Measurements from ENCODE around the gene SHROOM1. TPM values are rescaled to one million over a fixed set of nuclear protein-coding genes. Genes with fewer than 3 reads are reported as not detected.

The SHROOM1 gene
- total RNA-seq, 2 experiments from 2014 or later = 2.0 to 2.1 TPM

- no peak for DNase-seq
- Mint-ChIP-seq H3K27me3 (peaks cover 27% of the 10 kb centered on the region), H3K4me3 (no peak overlapping the region), H3K36me3 (ENCODE audit: low read depth) (no peaks in the 10 kb centered on the region), H3K9me3 (no peaks in the 10 kb centered on the region), H3K4me1 (ENCODE audit: low read depth) (peaks cover 6% of the 10 kb centered on the region), H3K27ac (no peak overlapping the region)
- ChIA-PET POLR2A (no interaction called here), CTCF (interaction anchor here (1.2 kb wide), 1 partner anchor 8 kb away, joined by 3 read pairs; no protein-coding TSS in a partner anchor)
- ATAC-seq = no peak
- TF ChIP-seq, protein P1, sequence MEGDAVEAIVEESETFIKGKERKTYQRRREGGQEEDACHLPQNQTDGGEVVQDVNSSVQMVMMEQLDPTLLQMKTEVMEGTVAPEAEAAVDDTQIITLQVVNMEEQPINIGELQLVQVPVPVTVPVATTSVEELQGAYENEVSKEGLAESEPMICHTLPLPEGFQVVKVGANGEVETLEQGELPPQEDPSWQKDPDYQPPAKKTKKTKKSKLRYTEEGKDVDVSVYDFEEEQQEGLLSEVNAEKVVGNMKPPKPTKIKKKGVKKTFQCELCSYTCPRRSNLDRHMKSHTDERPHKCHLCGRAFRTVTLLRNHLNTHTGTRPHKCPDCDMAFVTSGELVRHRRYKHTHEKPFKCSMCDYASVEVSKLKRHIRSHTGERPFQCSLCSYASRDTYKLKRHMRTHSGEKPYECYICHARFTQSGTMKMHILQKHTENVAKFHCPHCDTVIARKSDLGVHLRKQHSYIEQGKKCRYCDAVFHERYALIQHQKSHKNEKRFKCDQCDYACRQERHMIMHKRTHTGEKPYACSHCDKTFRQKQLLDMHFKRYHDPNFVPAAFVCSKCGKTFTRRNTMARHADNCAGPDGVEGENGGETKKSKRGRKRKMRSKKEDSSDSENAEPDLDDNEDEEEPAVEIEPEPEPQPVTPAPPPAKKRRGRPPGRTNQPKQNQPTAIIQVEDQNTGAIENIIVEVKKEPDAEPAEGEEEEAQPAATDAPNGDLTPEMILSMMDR (IDR thresholded peaks at IDR 0.05) = no peak
- intact Hi-C loops (cut with micrococcal nuclease) = no loop called here
Observed at GRCh38 chr5:132782101-132782500, 48.3 kb downstream of the SHROOM1 start.

DNA sequence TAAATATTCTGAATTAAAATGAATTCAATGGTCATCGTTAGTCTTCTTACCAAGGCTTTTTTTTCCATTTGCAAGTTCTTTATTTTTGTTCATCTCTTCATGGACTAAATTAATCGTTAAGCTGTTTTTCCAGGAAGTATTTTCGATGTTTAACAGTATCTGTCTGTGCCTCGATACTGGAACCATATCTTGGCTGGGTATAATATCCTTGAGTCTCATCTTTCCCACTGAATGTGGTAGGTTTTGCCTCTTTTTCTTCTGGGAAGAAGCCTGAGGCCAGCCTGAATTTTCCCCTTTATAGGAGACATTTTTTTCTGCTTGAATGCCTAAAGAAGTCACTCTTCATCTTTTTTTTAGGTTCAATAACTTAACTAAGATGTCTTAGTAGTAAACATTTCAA is 49.4 kb downstream of the SHROOM1 start:
- no peak for DNase-seq
- no peak for ATAC-seq
- TF ChIP-seq, protein P1 (IDR thresholded peaks at IDR 0.05) = no peak
- Mint-ChIP-seq H3K4me1 (ENCODE audit: low read depth) (peaks cover 8% of the 10 kb centered on the region), H3K4me3 (no peak overlapping the region), H3K27ac (no peak overlapping the region), H3K36me3 (ENCODE audit: low read depth) (no peaks in the 10 kb centered on the region), H3K27me3 (peaks cover 27% of the 10 kb centered on the region), H3K9me3 (no peaks in the 10 kb centered on the region)
- POLR2A ChIA-PET = no interaction called here
- CTCF ChIA-PET = interaction anchor here (1.2 kb wide), 1 partner anchor 9 kb away, joined by 3 read pairs; no protein-coding TSS in a partner anchor
- intact Hi-C loops (cut with micrococcal nuclease) = no loop called here

- no peak overlapping the region for H3K4me3 Mint-ChIP-seq
- H3K27ac Mint-ChIP-seq = no peak overlapping the region
- TF ChIP-seq, protein P1 (IDR thresholded peaks at IDR 0.05) = no peak
- peaks cover 8% of the 10 kb centered on the region for H3K4me1 Mint-ChIP-seq (ENCODE audit: low read depth)
- intact Hi-C loops (cut with micrococcal nuclease) = no loop called here
- no peaks in the 10 kb centered on the region for H3K9me3 Mint-ChIP-seq
- CTCF ChIA-PET = interaction anchor here (1.2 kb wide), 1 partner anchor 9 kb away, joined by 3 read pairs; no protein-coding TSS in a partner anchor
- H3K36me3 Mint-ChIP-seq (ENCODE audit: low read depth) = no peaks in the 10 kb centered on the region
- POLR2A ChIA-PET = no interaction called here
- ATAC-seq (no peak), DNase-seq (no peak)
- H3K27me3 Mint-ChIP-seq = peaks cover 27% of the 10 kb centered on the region
Observed at GRCh38 chr5:132780577-132780976, 49.9 kb downstream of the SHROOM1 start.

DNA sequence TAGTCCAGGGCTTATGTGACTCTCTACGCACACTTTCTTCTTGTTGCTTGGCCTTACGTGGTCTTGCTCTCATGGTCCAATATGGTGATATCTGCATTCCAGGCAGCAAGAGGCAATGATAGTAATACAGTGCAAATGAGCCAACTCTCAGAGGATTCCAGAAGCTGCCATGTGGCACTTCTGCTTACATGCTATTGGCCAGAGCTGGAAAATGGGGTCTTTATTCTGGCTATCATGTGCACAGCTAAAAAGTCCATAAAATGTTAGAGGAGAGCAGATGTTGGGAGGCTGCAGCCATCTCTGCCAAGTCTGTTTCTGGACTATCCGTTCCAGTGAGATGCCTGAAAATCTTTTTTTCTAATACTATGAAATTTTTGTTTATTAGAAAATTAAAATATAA is 50.5 kb downstream of the SHROOM1 start:
- Mint-ChIP-seq H3K9me3 (no peaks in the 10 kb centered on the region), H3K27me3 (peaks cover 25% of the 10 kb centered on the region), H3K4me1 (ENCODE audit: low read depth) (peaks cover 8% of the 10 kb centered on the region), H3K4me3 (no peak overlapping the region), H3K36me3 (ENCODE audit: low read depth) (no peaks in the 10 kb centered on the region), H3K27ac (no peak overlapping the region)
- no peak for DNase-seq
- ChIA-PET CTCF (interaction anchor here (2.9 kb wide), 1 partner anchor 40 kb away, joined by 12 read pairs; no protein-coding TSS in a partner anchor), POLR2A (no interaction called here)
- ATAC-seq = no peak
- TF ChIP-seq, protein P1 (IDR thresholded peaks at IDR 0.05) = no peak
- intact Hi-C loops (cut with micrococcal nuclease) = no loop called here

GRCh38 chr5:132778856-132779255 is 51.6 kb downstream of the SHROOM1 start:
- no peak overlapping the region for H3K4me3 Mint-ChIP-seq
- H3K9me3 Mint-ChIP-seq = no peaks in the 10 kb centered on the region
- no peak for ATAC-seq
- intact Hi-C loops (cut with micrococcal nuclease) = no loop called here
- no peak for DNase-seq
- peaks cover 24% of the 10 kb centered on the region for H3K27me3 Mint-ChIP-seq
- TF ChIP-seq, protein P1 (IDR thresholded peaks at IDR 0.05) = no peak
- H3K4me1 Mint-ChIP-seq (ENCODE audit: low read depth) = peaks cover 8% of the 10 kb centered on the region
- H3K36me3 Mint-ChIP-seq (ENCODE audit: low read depth) = no peaks in the 10 kb centered on the region
- ChIA-PET CTCF (interaction anchor here (2.9 kb wide), 1 partner anchor 41 kb away, joined by 12 read pairs; no protein-coding TSS in a partner anchor), POLR2A (no interaction called here)
- H3K27ac Mint-ChIP-seq = no peak overlapping the region

Data from activated CD8-positive, alpha-beta T cell treated with anti-CD3 and anti-CD28 coated beads for 36 hours (primary cell).